Right atrium auricular region (tissue), 2 donors: ENCODE results near the gene MCUB. TPM values are rescaled to one million over a fixed set of nuclear protein-coding genes. Genes with fewer than 3 reads are reported as not detected.

ENCODE experiments used
- DNase-seq: peaks from one replicate; pipeline ENCODE4 v3.0.0-alpha.2; 2019; ENCODE audit warnings: low spot score
- H3K27ac ChIP-seq, 2 donors: fragments of 200-600 bp; sonication (generic); 1 replicate in 1 of 2; 2 replicates in 1 of 2; pipeline ENCODE4 v1.5.1; 2016 to 2019
- H3K27me3 ChIP-seq, 2 donors: fragments of 200-600 bp; sonication (generic); one replicate each; pipeline versions ENCODE4 v1.5.1 to v1.6.0; 2017 to 2019
- H3K36me3 ChIP-seq: fragments of 200-600 bp; sonication (generic); one replicate; pipeline ENCODE4 v1.5.1; 2016
- H3K4me1 ChIP-seq, 2 donors: fragments of 200-600 bp; sonication (generic); one replicate each; pipeline versions ENCODE4 v1.5.1 to v1.6.0; 2017 to 2019
- H3K4me3 ChIP-seq, 2 donors: fragments of 200-600 bp; sonication (generic); 1 replicate in 1 of 2; 2 replicates in 1 of 2; pipeline ENCODE4 v1.5.1; 2017 to 2019; ENCODE audit warnings: mild to moderate bottlenecking in 1 of 2, moderate library complexity in 1 of 2
- H3K9me3 ChIP-seq, 2 donors: fragments of 200-600 bp; sonication (generic); one replicate each; pipeline ENCODE4 v1.5.1; 2019
- CTCF ChIP-seq, 2 donors: fragments of 200-600 bp; sonication (generic); IDR thresholded peaks; one replicate each; pipeline ENCODE4 v1.5.1; 2019; ENCODE audit warnings: antibody characterized with exemption in 2 of 2
- total RNA-seq, 2 donors: library from RNA; depleted of rRNA; stranded (reverse); fragments of >200 nt; gene quantifications; one replicate each; pipeline ENCODE4 v1.1.0, GENCODE V29; 2016

Gene MCUB
- total RNA-seq, 2 donors from 2014 or later = 25.0 to 28.1 TPM

- peaks cover 0 to 6% of the 10 kb centered on the region in 2 donors for H3K4me1 ChIP-seq
- no peak for TF ChIP-seq CTCF (IDR thresholded peaks at IDR 0.05)
- H3K9me3 ChIP-seq = peaks cover 0 to 23% of the 10 kb centered on the region in 2 donors
- no peak overlapping the region for H3K4me3 ChIP-seq
- H3K36me3 ChIP-seq = no peaks in the 10 kb centered on the region
- no peak for DNase-seq
- H3K27me3 ChIP-seq = no peaks in the 10 kb centered on the region
- no peak overlapping the region for H3K27ac ChIP-seq
Observed at GRCh38 chr4:109609431-109609830, 49.4 kb downstream of the MCUB start.

- TF ChIP-seq CTCF (IDR thresholded peaks at IDR 0.05) = no peak
- peaks cover 0 to 23% of the 10 kb centered on the region in 2 donors for H3K9me3 ChIP-seq
- H3K4me3 ChIP-seq = no peak overlapping the region
- no peak overlapping the region for H3K27ac ChIP-seq
- no peak for DNase-seq
- peaks cover 0 to 6% of the 10 kb centered on the region in 2 donors for H3K4me1 ChIP-seq
- H3K36me3 ChIP-seq = no peaks in the 10 kb centered on the region
- H3K27me3 ChIP-seq = no peaks in the 10 kb centered on the region
Observed at GRCh38 chr4:109610489-109610888, 50.4 kb downstream of the MCUB start.

- no peaks in the 10 kb centered on the region for H3K27me3 ChIP-seq
- H3K4me3 ChIP-seq = no peak overlapping the region
- peaks cover 0 to 6% of the 10 kb centered on the region in 2 donors for H3K4me1 ChIP-seq
- no peak overlapping the region for H3K27ac ChIP-seq
- DNase-seq = no peak
- no peak for TF ChIP-seq CTCF (IDR thresholded peaks at IDR 0.05)
- H3K9me3 ChIP-seq = peaks cover 0 to 23% of the 10 kb centered on the region in 2 donors
- no peaks in the 10 kb centered on the region for H3K36me3 ChIP-seq
Observed at GRCh38 chr4:109611045-109611646, 51.1 kb downstream of the MCUB start.

- no peak overlapping the region for H3K4me3 ChIP-seq
- no peak for DNase-seq
- H3K4me1 ChIP-seq = peaks cover 0 to 4% of the 10 kb centered on the region in 2 donors
- H3K9me3 ChIP-seq = peaks cover 0 to 12% of the 10 kb centered on the region in 2 donors
- H3K27ac ChIP-seq = no peak overlapping the region
- no peaks in the 10 kb centered on the region for H3K36me3 ChIP-seq
- no peak for TF ChIP-seq CTCF (IDR thresholded peaks at IDR 0.05)
- no peaks in the 10 kb centered on the region for H3K27me3 ChIP-seq
Observed at GRCh38 chr4:109614015-109614414, 54.0 kb downstream of the MCUB start.

GRCh38 chr4:109614466-109614865 lies 54.4 kb downstream of the MCUB start:
- TF ChIP-seq CTCF (IDR thresholded peaks at IDR 0.05) = no peak

GRCh38 chr4:109615742-109616141 lies 55.7 kb downstream of the MCUB start:
- Histone ChIP-seq H3K4me1 (no peaks in the 10 kb centered on the region), H3K4me3 (no peak overlapping the region), H3K27me3 (no peaks in the 10 kb centered on the region), H3K9me3 (peaks cover 0 to 12% of the 10 kb centered on the region in 2 donors), H3K27ac (no peak overlapping the region), H3K36me3 (no peaks in the 10 kb centered on the region)
- TF ChIP-seq CTCF (IDR thresholded peaks at IDR 0.05) = no peak
- DNase-seq = no peak

More at GRCh38 chr4:109614466-109614865, 54.4 kb downstream of the MCUB start:
- no peaks in the 10 kb centered on the region for H3K4me1 ChIP-seq
- H3K9me3 ChIP-seq = peaks cover 0 to 12% of the 10 kb centered on the region in 2 donors
- H3K36me3 ChIP-seq = no peaks in the 10 kb centered on the region
- no peak for DNase-seq
- no peak overlapping the region for H3K4me3 ChIP-seq
- no peaks in the 10 kb centered on the region for H3K27me3 ChIP-seq
- no peak overlapping the region for H3K27ac ChIP-seq
